ENCODE data around the gene AOC3. TPM values are rescaled to one million over a fixed set of nuclear protein-coding genes. Genes with fewer than 3 reads are reported as not detected.
A peak's percentile ranks its signal among the peaks of the same experiment; 100 is the strongest.

The AOC3 gene
- total and polyA plus RNA-seq, 2 of the 13 experiments (the other 11 are each of a cell fraction or from before 2014, with no cell fraction given): 8.7 to 51.7 TPM

- TF ChIP-seq ARID4A (CRISPR knock-in tag; IDR thresholded peaks at IDR 0.05; ENCODE audit: borderline replicate concordance): peak; percentile 21; the same call in 1 of the 2 replicates
- TF ChIP-seq SIN3A (IDR thresholded peaks at IDR 0.05; ENCODE audit: borderline replicate concordance, low read depth, low read length): no peak
- no peak for TF ChIP-seq POGZ (CRISPR knock-in tag; IDR thresholded peaks at IDR 0.05)
- no peak for TF ChIP-seq FOXM1 (CRISPR knock-in tag; IDR thresholded peaks at IDR 0.05)
- TF ChIP-seq TAF1 (CRISPR knock-in tag; IDR thresholded peaks at IDR 0.05): no peak
- no peak for TF ChIP-seq RERE (CRISPR knock-in tag; IDR thresholded peaks at IDR 0.05; ENCODE audit: low read depth)
- TF ChIP-seq GTF3A (CRISPR knock-in tag; conservative IDR thresholded peaks at IDR 0.05): no peak
- 0 out of 2 replicates have a peak, but pooled peaks have one; percentile 19 for TF ChIP-seq XBP1 (CRISPR knock-in tag; IDR thresholded peaks at IDR 0.05)
- TF ChIP-seq FLYWCH1 (CRISPR knock-in tag; IDR thresholded peaks at IDR 0.05): no peak
- TF ChIP-seq ZNF570 (CRISPR knock-in tag; IDR thresholded peaks at IDR 0.05; ENCODE audit: borderline replicate concordance): no peak
- TF ChIP-seq ZBTB49 (CRISPR knock-in tag; IDR thresholded peaks at IDR 0.05; ENCODE audit: borderline replicate concordance): no peak
- TF ChIP-seq FOXP4 (CRISPR knock-in tag; IDR thresholded peaks at IDR 0.05): peak; percentile 32; the same call in 1 of the 2 replicates
- no peak for TF ChIP-seq ZNF740 (CRISPR knock-in tag; IDR thresholded peaks at IDR 0.05)
- no peak for TF ChIP-seq ZNF530 (CRISPR knock-in tag; IDR thresholded peaks at IDR 0.05; ENCODE audit: low read depth)
- TF ChIP-seq KLF13 (CRISPR knock-in tag; IDR thresholded peaks at IDR 0.05): no peak
These were observed 31.0 kb upstream of the AOC3 start (continued) for GRCh38 chr17:42819939-42820535.

All from HepG2 (cell line).